HCT116 (cell line): ENCODE results near the gene RHBDD1. TPM values are rescaled to one million over a fixed set of nuclear protein-coding genes. Genes with fewer than 3 reads are reported as not detected.

Source experiments
- ATAC-seq: fragments of 200-7000 bp; cut with Tn5 transposase; 2 replicates; pipeline ENCODE4 v1.9.1; 2020; ENCODE audit warnings: mild to moderate bottlenecking, moderate library complexity
- BruUV-seq: library from RNA; stranded (reverse); fragments of 400-500 nt; replicated peaks from 2 replicates; lab custom pipeline; 2021; lab: Mats Ljungman, UMichigan
- CTCF ChIA-PET: fragments of 300-600 bp; sonication (Branson Sonifier 250); formaldehyde crosslinking; loops from one replicate; lab custom pipeline; 2021; ENCODE audit warnings: antibody characterized with exemption; lab: Charles Lee
- POLR2A ChIA-PET: fragments of 300-600, 350-600 bp; sonication (Branson Sonifier 250); formaldehyde crosslinking; loops from one replicate; lab custom pipeline; 2021; ENCODE audit warnings: antibody characterized with exemption; lab: Charles Lee
- RAD21 ChIA-PET, 2 experiments: fragments of 300-600 bp; sonication (Branson Sonifier 250); formaldehyde crosslinking; loops; one replicate each; lab custom pipeline; 2023; ENCODE audit warnings: low total read pairs in 2 of 2; ENCODE audit not compliant: uncharacterized antibody in 2 of 2, unreplicated experiment in 2 of 2, low non-redundant PET in 1 of 2; lab: Charles Lee
- DNase-seq: peaks from one replicate; pipeline ENCODE4 v3.0.0-alpha.2; 2010; ENCODE audit warnings: low read depth, low spot score
- H2AFZ ChIP-seq: fragments of 200-600 bp; shearing (Covaris generic), sonication (generic); 2 replicates; pipeline ENCODE4 v1.6.1; 2017; ENCODE audit warnings: low read depth, mixed run types, mixed read lengths, antibody characterized with exemption, low read length; ENCODE audit not compliant: poor library complexity, severe bottlenecking
- H3K27ac ChIP-seq: 2 replicates; pipeline ENCODE4 v1.5.1; 2012; ENCODE audit warnings: low read depth, low read length
- H3K27me3 ChIP-seq: fragments of 200-600 bp; sonication (generic); 2 replicates; pipeline ENCODE4 v1.6.1; 2016; ENCODE audit warnings: mixed run types, low read length, mixed read lengths; ENCODE audit not compliant: insufficient read depth
- H3K36me3 ChIP-seq, 2 experiments: fragments of 200-500 bp in 1 of 2; fragments of 200-600 bp in 1 of 2; sonication (Bioruptor generic) in 1 of 2; sonication (generic) in 1 of 2; 2 replicates each; pipeline versions ENCODE4 v1.5.1 to v1.6.1; 2014 to 2016; ENCODE audit warnings: low read length in 2 of 2, inconsistent platforms in 1 of 2, mixed read lengths in 1 of 2, mixed run types in 1 of 2; ENCODE audit not compliant: insufficient read depth in 2 of 2, control insufficient read depth in 1 of 2
- H3K4me1 ChIP-seq, 2 experiments: fragments of 200-600 bp in 1 of 2; sonication (generic) in 1 of 2; 2 replicates each; pipeline versions ENCODE4 v1.5.1 to v1.6.1; 2012 to 2017; ENCODE audit warnings: low read length in 2 of 2, inconsistent platforms in 1 of 2, mild to moderate bottlenecking in 1 of 2, mixed read lengths in 1 of 2, mixed run types in 1 of 2, moderate library complexity in 1 of 2; ENCODE audit not compliant: insufficient read depth in 2 of 2, control insufficient read depth in 1 of 2
- H3K4me2 ChIP-seq: fragments of 200-600 bp; sonication (generic); 2 replicates; pipeline ENCODE4 v1.6.1; 2017; ENCODE audit warnings: mixed run types, low read length, mixed read lengths
- H3K4me3 ChIP-seq, 2 experiments: fragments of 200-600 bp in 1 of 2; sonication (generic) in 1 of 2; replicated peaks in 1 of 2; 2 replicates each; pipeline ENCODE4 v1.5.1; 2011 to 2016; ENCODE audit warnings: low read length in 2 of 2, control low read depth in 1 of 2, low read depth in 1 of 2, mild to moderate bottlenecking in 1 of 2, mixed read lengths in 1 of 2, mixed run types in 1 of 2
- H3K79me2 ChIP-seq: fragments of 200-600 bp; sonication (generic); 2 replicates; pipeline ENCODE4 v1.6.1; 2017; ENCODE audit warnings: mild to moderate bottlenecking, mixed run types, low read length, moderate library complexity, mixed read lengths; ENCODE audit not compliant: insufficient read depth
- H3K9ac ChIP-seq: fragments of 200-600 bp; sonication (generic); 2 replicates; pipeline ENCODE4 v1.6.1; 2016; ENCODE audit warnings: low read length, mixed read lengths
- H3K9me2 ChIP-seq: fragments of 200-600 bp; sonication (generic), shearing (Covaris generic); 2 replicates; pipeline ENCODE4 v1.6.1; 2017; ENCODE audit warnings: mixed run types, mild to moderate bottlenecking, moderate library complexity; ENCODE audit not compliant: insufficient read depth
- H3K9me3 ChIP-seq, 2 experiments: fragments of 200-500 bp in 1 of 2; fragments of 200-600 bp in 1 of 2; sonication (Bioruptor generic) in 1 of 2; sonication (generic) in 1 of 2; 2 replicates each; pipeline ENCODE4 v1.6.1; 2014 to 2017; ENCODE audit warnings: low read length in 2 of 2, mixed read lengths in 2 of 2, inconsistent platforms in 1 of 2, low read depth in 1 of 2, mild to moderate bottlenecking in 1 of 2, mixed run types in 1 of 2, moderate library complexity in 1 of 2; ENCODE audit not compliant: control insufficient read depth in 1 of 2, insufficient read depth in 1 of 2
- H4K20me1 ChIP-seq: fragments of 200-600 bp; sonication (generic), shearing (Covaris generic); 2 replicates; pipeline ENCODE4 v1.6.1; 2017; ENCODE audit warnings: mixed run types, mild to moderate bottlenecking, moderate library complexity; ENCODE audit not compliant: insufficient read depth
- CBX3 ChIP-seq: IDR thresholded peaks from 2 replicates; pipeline ENCODE4 v1.6.1; 2012; ENCODE audit warnings: low read depth
- CTCF ChIP-seq, 3 experiments: fragments of 200-600 bp in 1 of 3; sonication (generic) in 1 of 3; IDR thresholded peaks in 2 of 3; conservative IDR thresholded peaks in 1 of 3; 2 replicates each; pipeline ENCODE4 v1.5.1; 2012 to 2017; ENCODE audit warnings: low read depth in 2 of 3, low read length in 2 of 3, antibody characterized with exemption in 1 of 3, borderline replicate concordance in 1 of 3, control low read depth in 1 of 3, mild to moderate bottlenecking in 1 of 3, mixed read lengths in 1 of 3, mixed run types in 1 of 3, moderate library complexity in 1 of 3; ENCODE audit not compliant: insufficient read depth in 1 of 3
- EZH2 ChIP-seq: fragments of 200-600 bp; sonication (generic); IDR thresholded peaks from 2 replicates; pipeline ENCODE4 v1.6.1; 2017; ENCODE audit warnings: antibody characterized with exemption, mixed run types
- POLR2AphosphoS5 ChIP-seq: IDR thresholded peaks from 2 replicates; pipeline ENCODE4 v1.6.1; 2011; ENCODE audit warnings: mild to moderate bottlenecking, low read depth, low read length, moderate library complexity
- RAD21 ChIP-seq: IDR thresholded peaks from 2 replicates; pipeline ENCODE4 v1.6.1; 2012; ENCODE audit warnings: low read depth, mild to moderate bottlenecking
- ZFX ChIP-seq: fragments of 450-650 bp; IDR thresholded peaks from 2 replicates; pipeline ENCODE4 v1.6.1; 2017
- ZNF274 ChIP-seq: fragments of 200-500 bp; sonication (Bioruptor generic); IDR thresholded peaks from 2 replicates; pipeline ENCODE4 v1.6.1; 2014; ENCODE audit warnings: mild to moderate bottlenecking, low read depth, low read length, inconsistent platforms
- intact Hi-C: fragments of 100-400 bp; cut with micrococcal nuclease; formaldehyde crosslinking; loops from 2 replicates; pipeline ENCODE4 v1.10.0; 2022
- total RNA-seq: library from RNA; stranded (reverse); gene quantifications from one replicate; pipeline ENCODE4 v1.2.1, GENCODE V29; 2021; ENCODE audit not compliant: unreplicated experiment

Gene RHBDD1
- total RNA-seq, 1 experiment from 2014 or later, result 73.8 TPM

GRCh38 chr2:227033471-227034148 lies 197.8 kb downstream of the RHBDD1 start:
- Histone ChIP-seq H3K4me2 (no peak overlapping the region), H3K9ac (no peak overlapping the region), H3K27ac (no peak overlapping the region), H4K20me1 (no peaks in the 10 kb centered on the region), H3K27me3 (no peaks in the 10 kb centered on the region), H3K4me3 (no peak overlapping the region), H3K79me2 (no peaks in the 10 kb centered on the region), H3K9me2 (no peaks in the 10 kb centered on the region), H3K9me3 (no peaks in the 10 kb centered on the region), H3K36me3 (no peaks in the 10 kb centered on the region)
- intact Hi-C loops, result loop anchor here (10.0 kb wide), 1 partner anchor 201 kb away; no protein-coding TSS in a partner anchor
- POLR2A ChIA-PET, result no interaction called here
- ATAC-seq (peak; percentile 100), DNase-seq (peak; percentile 4)
- RAD21 ChIA-PET, result no interaction called here
- CTCF ChIA-PET, result interaction anchor here (0.8 to 1.5 kb wide), 7 partner anchors 9 to 204 kb away, joined by 3 to 10 read pairs (median 4); no protein-coding TSS in a partner anchor
- no peak for TF ChIP-seq CBX3
- TF ChIP-seq ZNF274, result no peak
- TF ChIP-seq RAD21, result peak; percentile 49
- TF ChIP-seq EZH2, result no peak
- no peak for TF ChIP-seq ZFX
- TF ChIP-seq CTCF (IDR thresholded peaks at IDR 0.05 in 2 of 3, conservative IDR thresholded peaks at IDR 0.05 in 1 of 3; ENCODE audit: borderline replicate concordance in 1 of 3, insufficient read depth in 1 of 3, low read depth in 2 of 3, low read length in 2 of 3), result peak; percentile 42 to 91 (median 89); a peak in 5 of 6 replicates
- no peak for TF ChIP-seq POLR2AphosphoS5
- TF ChIP-seq, all 23 proteins: peak for 2
- no TSS peak for BruUV-seq
- Histone ChIP-seq H2AFZ (peak overlapping the region; percentile 13), H3K4me1 (no peaks in the 10 kb centered on the region)
